ENCODE data around the gene C1orf105.

The C1orf105 gene

GRCh38 chr1:172397633-172398032 is 22.9 kb upstream of the C1orf105 start:
- DNase-seq: no peak

GRCh38 chr1:172398193-172398592 is 22.3 kb upstream of the C1orf105 start:
- DNase-seq: no peak

- DNase-seq: peak; percentile 98
Measured at GRCh38 chr1:172398970-172399755, 21.3 kb upstream of the C1orf105 start.

GRCh38 chr1:172399756-172400721 is 20.4 kb upstream of the C1orf105 start:
- no peak for DNase-seq

GRCh38 chr1:172400722-172401105 is 19.8 kb upstream of the C1orf105 start:
- no peak for DNase-seq

- no peak for DNase-seq
Measured at GRCh38 chr1:172401477-172401876, 19.0 kb upstream of the C1orf105 start.

GRCh38 chr1:172401892-172402291 is 18.6 kb upstream of the C1orf105 start:
- no peak for DNase-seq

- no peak for DNase-seq
Measured at GRCh38 chr1:172402878-172403569, 17.5 kb upstream of the C1orf105 start.

- peak; percentile 73 for DNase-seq
Measured at GRCh38 chr1:172404121-172404520, 16.4 kb upstream of the C1orf105 start.

GRCh38 chr1:172405912-172406311 is 14.6 kb upstream of the C1orf105 start:
- no peak for DNase-seq

- no peak for DNase-seq
Measured at GRCh38 chr1:172406968-172407367, 13.5 kb upstream of the C1orf105 start.

- peak; percentile 50 for DNase-seq
Measured at GRCh38 chr1:172408958-172409357, 11.5 kb upstream of the C1orf105 start.

- no peak for DNase-seq
Measured at GRCh38 chr1:172410027-172410426, 10.5 kb upstream of the C1orf105 start.

- no peak for DNase-seq
Measured at GRCh38 chr1:172411791-172412338, 8.6 kb upstream of the C1orf105 start.

- peak; percentile 69 for DNase-seq
Measured at GRCh38 chr1:172414331-172414730, 6.2 kb upstream of the C1orf105 start.

GRCh38 chr1:172416496-172417035 is 3.9 kb upstream of the C1orf105 start:
- DNase-seq: no peak

- no peak for DNase-seq
Measured at GRCh38 chr1:172417557-172417956, 2.9 kb upstream of the C1orf105 start.

- DNase-seq: no peak
Measured at GRCh38 chr1:172421974-172422604, 1.6 kb downstream of the C1orf105 start.

- no peak for DNase-seq
Measured at GRCh38 chr1:172423336-172423735, 2.9 kb downstream of the C1orf105 start.

GRCh38 chr1:172425339-172425738 is 4.9 kb downstream of the C1orf105 start:
- DNase-seq: no peak

GRCh38 chr1:172427191-172427590 is 6.7 kb downstream of the C1orf105 start:
- no peak for DNase-seq
